ENCODE results near the gene ATP13A2. TPM values are rescaled to one million over a fixed set of nuclear protein-coding genes. Genes with fewer than 3 reads are reported as not detected.

The ATP13A2 gene
- total RNA-seq, 1 donor from 2014 or later, result 42.1 TPM

- H3K9me3 ChIP-seq, result no peaks in the 10 kb centered on the region
- H3K27ac ChIP-seq, result no peak overlapping the region
- peaks cover 5% of the 10 kb centered on the region for H3K36me3 ChIP-seq
- no peaks in the 10 kb centered on the region for H3K27me3 ChIP-seq
- ATAC-seq, result no peak
- DNase-seq, result no peak
- no peak overlapping the region for H3K4me3 ChIP-seq
- peaks cover 4% of the 10 kb centered on the region for H3K4me1 ChIP-seq
- intact Hi-C loops (cut with DNase I), result no loop called here
- TF ChIP-seq, protein P1, sequence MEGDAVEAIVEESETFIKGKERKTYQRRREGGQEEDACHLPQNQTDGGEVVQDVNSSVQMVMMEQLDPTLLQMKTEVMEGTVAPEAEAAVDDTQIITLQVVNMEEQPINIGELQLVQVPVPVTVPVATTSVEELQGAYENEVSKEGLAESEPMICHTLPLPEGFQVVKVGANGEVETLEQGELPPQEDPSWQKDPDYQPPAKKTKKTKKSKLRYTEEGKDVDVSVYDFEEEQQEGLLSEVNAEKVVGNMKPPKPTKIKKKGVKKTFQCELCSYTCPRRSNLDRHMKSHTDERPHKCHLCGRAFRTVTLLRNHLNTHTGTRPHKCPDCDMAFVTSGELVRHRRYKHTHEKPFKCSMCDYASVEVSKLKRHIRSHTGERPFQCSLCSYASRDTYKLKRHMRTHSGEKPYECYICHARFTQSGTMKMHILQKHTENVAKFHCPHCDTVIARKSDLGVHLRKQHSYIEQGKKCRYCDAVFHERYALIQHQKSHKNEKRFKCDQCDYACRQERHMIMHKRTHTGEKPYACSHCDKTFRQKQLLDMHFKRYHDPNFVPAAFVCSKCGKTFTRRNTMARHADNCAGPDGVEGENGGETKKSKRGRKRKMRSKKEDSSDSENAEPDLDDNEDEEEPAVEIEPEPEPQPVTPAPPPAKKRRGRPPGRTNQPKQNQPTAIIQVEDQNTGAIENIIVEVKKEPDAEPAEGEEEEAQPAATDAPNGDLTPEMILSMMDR (IDR thresholded peaks at IDR 0.05), result no peak
Measured at GRCh38 chr1:16972189-16972895, 39.4 kb downstream of the ATP13A2 start.

GRCh38 chr1:16971341-16972188 is 40.2 kb downstream of the ATP13A2 start:
- Histone ChIP-seq H3K4me1 (peaks cover 11% of the 10 kb centered on the region), H3K4me3 (no peak overlapping the region), H3K36me3 (peaks cover 5% of the 10 kb centered on the region), H3K27me3 (no peaks in the 10 kb centered on the region), H3K27ac (no peak overlapping the region), H3K9me3 (no peaks in the 10 kb centered on the region)
- ATAC-seq, result peak; percentile 44
- intact Hi-C loops (cut with DNase I), result no loop called here
- TF ChIP-seq, protein P1 (IDR thresholded peaks at IDR 0.05), result no peak
- DNase-seq, result no peak

DNA sequence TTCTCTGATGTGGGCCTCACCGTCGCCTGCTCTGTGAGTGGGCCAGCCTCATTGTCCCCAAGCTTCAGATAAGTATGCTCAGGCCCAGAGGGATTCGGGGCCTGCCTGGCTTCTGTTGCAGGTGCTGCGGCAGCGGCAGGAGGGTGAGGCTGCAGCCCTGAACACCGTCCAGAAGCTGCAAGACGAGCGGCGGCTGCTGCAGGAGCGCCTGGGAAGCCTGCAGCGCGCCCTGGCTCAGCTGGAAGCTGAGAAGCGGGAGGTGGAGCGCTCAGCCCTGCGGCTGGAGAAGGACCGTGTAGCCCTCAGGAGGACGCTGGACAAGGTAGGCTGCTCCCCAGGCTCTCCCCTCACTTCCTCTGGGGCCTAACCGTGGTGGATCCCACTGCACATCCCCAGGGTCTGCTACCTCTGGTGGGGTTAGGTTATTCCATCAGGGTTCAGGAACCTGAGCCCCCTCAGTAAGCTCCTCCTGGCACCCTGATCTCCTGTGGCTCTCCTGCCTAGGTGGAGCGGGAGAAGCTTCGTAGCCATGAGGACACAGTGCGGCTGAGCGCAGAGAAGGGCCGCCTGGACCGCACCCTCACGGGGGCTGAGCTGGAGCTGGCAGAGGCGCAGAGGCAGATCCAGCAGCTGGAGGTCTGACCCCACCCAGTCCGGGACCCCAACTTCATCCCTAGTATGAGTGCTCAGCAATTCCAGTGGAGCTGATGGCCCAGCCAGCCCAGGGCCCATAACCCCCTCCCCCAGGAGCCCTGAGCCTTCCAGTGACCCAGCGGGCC is 41.4 kb downstream of the ATP13A2 start:
- DNase-seq, result no peak
- TF ChIP-seq, protein P1 (IDR thresholded peaks at IDR 0.05), result no peak
- H3K4me1 ChIP-seq, result peaks cover 11% of the 10 kb centered on the region
- intact Hi-C loops (cut with DNase I), result no loop called here
- no peaks in the 10 kb centered on the region for H3K27me3 ChIP-seq
- H3K36me3 ChIP-seq, result peaks cover 12% of the 10 kb centered on the region
- no peak overlapping the region for H3K27ac ChIP-seq
- no peak overlapping the region for H3K4me3 ChIP-seq
- ATAC-seq, result no peak
- no peaks in the 10 kb centered on the region for H3K9me3 ChIP-seq

DNA sequence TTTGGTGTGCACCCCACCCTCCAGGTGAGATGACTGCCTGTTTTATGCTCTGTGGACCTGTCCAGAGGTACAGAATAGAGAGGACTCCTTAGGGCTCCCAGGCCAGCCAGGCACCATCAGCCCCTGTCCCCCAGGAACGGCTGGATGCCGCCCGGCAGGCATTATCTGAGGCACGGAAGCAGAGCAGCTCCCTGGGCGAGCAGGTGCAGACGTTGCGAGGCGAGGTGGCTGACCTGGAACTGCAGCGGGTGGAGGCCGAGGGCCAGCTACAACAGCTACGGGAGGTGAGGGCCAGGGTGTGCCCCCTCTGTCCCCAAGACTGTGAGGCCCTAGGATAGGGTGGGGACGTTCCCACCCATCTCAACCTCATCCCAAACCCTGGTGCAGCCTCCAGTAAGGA is 42.1 kb downstream of the ATP13A2 start:
- ATAC-seq, result no peak
- TF ChIP-seq, protein P1 (IDR thresholded peaks at IDR 0.05), result no peak
- intact Hi-C loops (cut with DNase I), result no loop called here

DNA sequence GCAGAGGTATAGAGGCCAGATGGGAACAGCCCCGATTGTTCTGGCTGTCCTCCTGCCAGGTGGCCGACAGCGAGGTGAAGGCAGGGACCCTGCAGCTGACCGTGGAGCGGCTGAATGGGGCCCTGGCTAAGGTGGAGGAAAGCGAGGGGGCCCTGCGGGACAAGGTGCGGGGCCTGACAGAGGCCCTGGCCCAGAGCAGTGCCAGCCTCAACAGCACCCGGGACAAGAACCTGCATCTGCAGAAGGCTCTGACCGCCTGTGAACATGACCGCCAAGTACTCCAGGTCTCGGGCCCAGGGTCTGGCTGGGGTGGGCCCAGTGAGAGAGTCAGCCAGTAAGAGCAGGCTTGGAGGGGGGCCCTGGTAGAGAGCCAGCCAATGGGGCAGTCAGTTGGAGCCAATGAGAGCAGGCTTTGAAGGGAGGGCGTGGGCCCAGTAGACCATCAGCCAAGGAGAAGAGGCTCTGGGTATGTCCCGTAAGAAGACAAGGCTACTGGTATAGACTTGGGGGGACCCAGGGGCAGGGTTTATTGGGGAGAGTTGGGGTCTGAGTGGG is 42.6 kb downstream of the ATP13A2 start:
- TF ChIP-seq, protein P1 (IDR thresholded peaks at IDR 0.05), result no peak
- Histone ChIP-seq H3K9me3 (no peaks in the 10 kb centered on the region), H3K36me3 (peaks cover 12% of the 10 kb centered on the region), H3K27ac (no peak overlapping the region), H3K4me3 (no peak overlapping the region), H3K4me1 (peaks cover 11% of the 10 kb centered on the region), H3K27me3 (no peaks in the 10 kb centered on the region)
- intact Hi-C loops (cut with DNase I), result no loop called here
- DNase-seq, result no peak
- no peak for ATAC-seq

More for the DNA sequence above, 42.1 kb downstream of the ATP13A2 start:
- H3K4me1 ChIP-seq, result peaks cover 11% of the 10 kb centered on the region
- no peaks in the 10 kb centered on the region for H3K27me3 ChIP-seq
- H3K4me3 ChIP-seq, result no peak overlapping the region
- peaks cover 12% of the 10 kb centered on the region for H3K36me3 ChIP-seq
- no peak for DNase-seq
- H3K27ac ChIP-seq, result no peak overlapping the region
- no peaks in the 10 kb centered on the region for H3K9me3 ChIP-seq
